Measurements from ENCODE around the gene FAHD2B.

DNA sequence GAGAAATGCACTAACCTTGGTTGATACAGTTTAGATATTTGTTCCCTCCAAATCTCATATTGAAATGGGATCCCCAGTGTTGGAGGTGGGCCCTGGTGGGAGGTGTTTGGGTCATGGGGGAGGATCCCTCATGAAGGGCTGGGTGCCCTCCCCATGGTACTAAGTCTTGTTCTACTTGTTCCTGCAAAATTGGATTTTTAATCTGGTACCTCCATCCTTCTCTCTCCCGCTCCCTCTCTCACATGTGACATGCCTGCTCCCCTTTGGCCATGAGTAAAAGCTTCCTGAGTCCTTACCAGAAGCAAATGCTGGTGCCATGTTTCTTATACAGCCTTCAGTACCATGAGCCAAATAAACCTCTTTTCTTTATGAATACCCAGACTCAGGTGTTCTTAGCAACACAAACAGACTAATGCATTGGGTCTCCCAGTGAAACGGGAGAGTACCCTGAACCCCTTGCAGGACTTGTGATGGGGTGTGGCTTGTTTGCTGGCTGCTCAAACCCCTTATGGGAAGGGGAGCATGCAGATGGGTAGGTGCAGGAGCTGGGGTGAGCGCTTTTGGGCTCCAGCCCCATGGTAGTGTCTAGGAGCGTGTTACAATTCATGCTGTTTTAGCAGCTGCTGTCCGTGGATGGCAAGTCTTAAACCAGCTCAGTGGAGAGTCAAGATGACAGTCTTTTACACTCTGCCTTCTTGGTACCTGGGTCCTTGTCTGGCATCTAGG, 27.2 kb downstream of the FAHD2B start:
- TF ChIP-seq CTCF (IDR thresholded peaks at IDR 0.05 in 4 of 5, conservative IDR thresholded peaks at IDR 0.05 in 1 of 5) (no peak), POLR2A (IDR thresholded peaks at IDR 0.05) (no peak)
